Esophagus muscularis mucosa (tissue), 4 donors: ENCODE measurements around the gene DNTTIP2.
"Not testable (repeated sequence)": the region's sequence is repeated elsewhere in the genome, so short reads cannot be mapped to it uniquely, and the experiment has no call there.

ENCODE experiments used
- CTCF ChIP-seq, 3 experiments: fragments of 200-600 bp in 2 of 3; fragments of 450-650 bp in 1 of 3; sonication (generic) in 2 of 3; IDR thresholded peaks; one replicate each; pipeline ENCODE4 v1.5.1; 2017 to 2019; ENCODE audit warnings: antibody characterized with exemption in 3 of 3, mild to moderate bottlenecking in 2 of 3, moderate library complexity in 1 of 3
- EP300 ChIP-seq: sonication (generic); formaldehyde crosslinking; IDR thresholded peaks from one replicate; pipeline ENCODE4 v1.6.1; 2017; ENCODE audit warnings: antibody characterized with exemption
- POLR2AphosphoS5 ChIP-seq, 2 donors: sonication (generic); formaldehyde crosslinking; IDR thresholded peaks; one replicate each; pipeline ENCODE4 v1.6.1; 2017; ENCODE audit warnings: antibody characterized with exemption in 2 of 2

- not testable (repeated sequence) for TF ChIP-seq CTCF (IDR thresholded peaks at IDR 0.05); POLR2AphosphoS5 (IDR thresholded peaks at IDR 0.05); EP300
Measured at GRCh38 chr1:93855983-93856382, 23.0 kb downstream of the DNTTIP2 start.
